COR-L47 (cell line): Measurements from ENCODE around the gene NAA80.
A peak's percentile ranks its signal among the peaks of the same experiment; 100 is the strongest.
"Not testable (repeated sequence)": the region's sequence is repeated elsewhere in the genome, so short reads cannot be mapped to it uniquely, and the experiment has no call there.

Experiments
- DNase-seq: peaks from one replicate; lab custom pipeline; 2025; lab: John Stamatoyannopoulos, UW

Gene NAA80

DNA sequence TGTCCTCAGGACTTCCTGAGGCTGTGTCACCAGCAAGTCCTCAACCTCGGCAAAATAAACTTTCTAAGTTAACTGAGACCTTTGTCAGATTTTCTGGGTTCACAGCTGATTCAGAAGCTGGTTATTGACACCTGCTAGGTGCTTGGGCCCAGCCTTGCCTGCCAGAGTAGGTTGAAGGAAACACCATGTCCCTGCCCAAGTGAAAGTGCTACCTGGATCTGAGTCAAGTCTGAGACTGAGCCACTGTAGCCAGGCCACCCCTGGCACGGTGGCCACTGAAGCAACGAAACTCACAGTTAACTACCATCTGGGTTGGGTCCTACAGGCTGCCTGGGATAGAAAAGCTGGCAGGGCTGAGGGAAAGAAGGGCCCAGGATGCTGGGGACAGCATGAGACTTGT, 15.1 kb upstream of the NAA80 start:
- DNase-seq: no peak

DNA sequence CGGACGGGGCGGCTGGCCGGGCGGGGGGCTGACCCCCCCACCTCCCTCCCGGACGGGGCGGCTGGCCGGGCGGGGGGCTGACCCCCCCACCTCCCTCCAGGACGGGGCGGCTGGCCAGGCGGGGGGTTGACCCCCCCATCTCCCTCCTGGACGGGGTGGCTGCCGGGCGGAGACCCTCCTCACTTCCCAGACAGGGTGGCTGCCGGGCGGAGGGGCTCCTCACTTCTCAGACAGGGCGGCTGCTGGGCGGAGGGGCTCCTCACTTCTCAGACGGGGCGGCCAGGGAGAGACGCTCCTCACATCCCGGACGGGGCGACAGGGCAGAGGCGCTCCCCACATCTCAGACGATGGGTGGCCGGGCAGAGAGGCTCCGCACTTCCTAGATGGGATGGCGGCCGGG, 12.8 kb upstream of the NAA80 start:
- not testable (repeated sequence) for DNase-seq

DNA sequence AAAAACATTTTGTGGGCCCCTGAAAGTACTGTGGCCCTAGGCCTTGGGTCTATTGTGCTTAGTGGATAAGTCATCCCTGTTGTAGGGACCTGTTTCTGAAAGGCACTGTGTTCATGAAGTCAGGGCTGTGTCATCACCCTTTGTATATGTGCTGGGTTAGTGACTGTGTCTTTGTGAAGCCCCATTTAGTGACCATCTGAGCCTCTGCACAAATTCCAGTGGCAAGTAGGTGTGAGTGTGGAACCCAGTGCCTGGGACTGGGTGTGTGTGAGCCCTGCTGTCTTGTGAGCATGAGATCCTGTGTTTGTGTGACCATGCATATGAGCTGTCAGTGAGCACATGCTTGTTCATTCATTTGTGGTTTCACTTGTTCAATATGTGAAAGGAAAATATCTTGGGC, 5.4 kb upstream of the NAA80 start:
- DNase-seq: no peak

DNA sequence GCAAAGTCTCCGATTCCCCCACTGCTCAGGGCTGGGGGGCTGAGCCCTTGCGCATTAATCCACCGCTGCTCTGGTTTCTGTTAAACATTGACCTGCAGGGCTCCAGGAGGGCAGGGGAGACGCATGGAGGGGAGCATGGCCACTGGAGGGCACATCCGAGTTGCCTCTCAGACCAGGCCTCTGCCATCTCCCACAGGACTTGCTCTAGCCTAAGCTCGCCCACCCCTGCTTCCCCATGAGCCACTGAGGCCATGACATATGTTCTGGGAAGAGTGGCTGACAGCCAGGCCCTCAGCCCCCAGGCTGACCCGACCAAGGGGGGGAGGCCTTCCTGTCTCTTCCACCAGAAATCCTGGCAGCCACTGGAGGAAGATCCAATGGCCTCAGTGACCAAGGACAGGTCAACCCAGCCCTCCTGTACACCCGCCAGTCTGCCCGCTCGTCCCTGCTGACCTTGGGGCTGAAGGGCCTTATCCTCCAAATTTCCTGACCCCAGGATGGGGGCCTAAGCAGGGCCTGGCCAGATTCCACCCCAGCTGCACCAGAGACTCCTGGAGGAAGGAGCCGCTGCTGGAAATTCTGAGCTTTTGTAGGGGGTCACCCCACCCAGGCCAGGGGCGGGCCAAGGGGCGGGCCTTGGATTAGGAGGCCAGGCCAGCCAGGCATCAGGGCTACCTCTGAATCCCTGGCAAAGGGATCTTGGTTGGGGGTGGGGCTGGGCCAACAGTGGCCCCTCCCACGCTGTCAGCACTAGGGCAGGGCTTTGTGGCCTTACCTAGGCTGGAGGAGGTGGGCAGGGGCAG, 4.0 kb upstream of the NAA80 start, which contains the start of gene HYAL1:
HYAL1 (minus strand) TSS at position 562 of the 803 bp plus-strand sequence. CDS start 618 bp downstream, outside the sequence.
- no peak for DNase-seq

DNA sequence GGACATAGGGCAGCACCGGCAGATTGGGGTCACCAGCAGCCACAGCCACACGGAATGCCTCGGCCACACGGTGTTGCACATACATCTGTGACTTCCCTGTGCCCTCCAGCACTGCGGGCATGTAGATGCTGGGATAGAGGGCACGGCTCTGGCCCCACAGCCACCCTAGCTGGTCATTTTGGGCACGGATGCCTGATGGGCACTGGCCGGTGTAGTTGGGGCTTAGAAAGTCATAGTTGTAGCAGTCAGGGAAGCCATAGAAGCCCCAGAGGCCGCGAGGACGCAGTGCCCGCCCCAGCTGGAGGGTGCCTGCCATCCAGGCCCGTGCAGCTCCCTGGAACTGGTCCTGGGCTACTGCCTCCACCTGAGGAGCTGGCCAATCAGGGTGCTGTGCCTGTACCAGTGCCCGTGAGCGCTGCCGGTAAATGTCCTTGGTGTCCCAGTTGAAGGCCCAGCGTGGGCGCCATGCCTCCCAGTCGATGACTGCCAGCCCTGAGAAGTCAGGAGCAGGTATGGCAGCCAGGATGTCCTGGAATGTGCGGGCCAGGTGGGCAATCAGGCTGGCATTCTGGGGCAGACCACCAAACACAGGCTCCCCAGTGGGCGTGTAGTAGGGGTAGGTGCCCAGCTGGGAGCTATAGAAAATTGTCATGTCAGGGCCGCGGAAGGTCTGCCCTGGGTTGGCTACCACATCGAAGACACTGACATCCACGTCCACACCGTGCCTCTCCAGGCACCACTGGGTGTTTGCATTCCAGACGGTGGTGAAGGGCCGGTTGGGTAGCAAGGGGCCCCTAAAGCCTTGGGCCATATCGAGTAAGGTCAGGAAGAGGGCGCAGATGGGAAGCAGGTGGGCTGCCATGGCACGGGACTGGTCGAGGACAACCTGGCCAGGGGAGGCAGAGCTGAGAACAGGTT, 3.1 kb upstream of the NAA80 start:
- no peak for DNase-seq

DNA sequence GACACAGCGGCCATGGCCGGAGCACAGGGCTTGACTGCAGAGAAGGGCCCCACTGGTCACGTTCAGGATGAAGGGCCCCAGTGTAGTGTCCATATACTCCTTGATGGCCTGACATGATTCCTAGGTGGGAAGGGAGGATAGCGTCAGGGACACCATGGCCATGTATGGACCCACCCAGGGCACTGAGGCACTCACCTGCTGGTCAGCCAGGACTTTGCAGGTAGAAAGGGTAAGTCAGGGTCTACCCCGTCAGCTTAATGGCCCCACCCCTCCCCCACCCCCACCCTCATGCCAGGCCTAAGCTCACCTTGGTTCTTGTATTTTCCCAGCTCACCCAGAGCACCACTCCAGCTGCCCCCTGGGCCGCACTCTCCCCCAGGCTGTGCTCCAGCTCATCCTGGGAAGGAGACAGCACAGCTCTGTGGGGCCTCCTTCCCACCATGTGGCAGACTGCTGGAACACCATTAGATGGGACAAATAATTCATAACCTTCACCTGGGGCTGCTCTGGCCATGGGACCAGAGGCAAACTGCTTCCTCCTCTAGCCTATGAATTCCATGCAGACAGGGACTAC, 1.6 kb upstream of the NAA80 start:
- DNase-seq: no peak

DNA sequence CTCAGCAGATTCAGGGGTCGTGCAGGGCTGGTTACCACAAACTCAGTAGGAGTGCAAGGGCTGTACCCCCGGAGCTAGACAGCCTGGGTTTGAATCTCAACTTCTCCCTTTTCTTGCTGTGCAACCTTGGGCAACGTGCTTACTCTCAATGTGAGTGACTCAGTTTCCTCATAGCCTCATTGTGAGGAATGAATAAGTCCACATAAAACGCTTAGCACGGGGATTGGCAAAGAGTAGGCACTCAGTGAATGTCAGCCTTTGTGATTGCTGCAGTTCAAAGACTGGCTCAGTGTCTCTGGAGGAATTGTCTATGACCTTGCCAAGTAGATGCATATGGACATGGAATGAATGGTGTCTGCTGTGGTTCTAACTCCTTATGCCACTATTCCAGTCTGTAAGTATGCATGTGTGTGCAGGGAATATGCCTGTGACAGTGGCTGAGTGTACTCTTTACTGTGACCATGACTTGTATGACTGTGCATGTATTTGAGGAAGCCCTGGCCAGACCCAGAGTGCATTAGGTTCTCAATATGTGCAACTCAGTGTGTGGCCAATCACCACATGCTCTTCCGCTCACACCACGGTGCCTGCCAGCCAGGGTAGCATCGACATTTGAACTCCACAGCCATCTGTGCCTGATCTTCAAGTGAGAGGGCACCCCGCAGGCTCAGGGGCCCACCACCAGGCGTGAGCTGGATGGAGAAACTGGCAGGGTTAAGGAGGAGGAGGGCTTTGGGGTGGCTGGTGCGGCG, 900 bp upstream of the NAA80 start:
- DNase-seq: no peak

DNA sequence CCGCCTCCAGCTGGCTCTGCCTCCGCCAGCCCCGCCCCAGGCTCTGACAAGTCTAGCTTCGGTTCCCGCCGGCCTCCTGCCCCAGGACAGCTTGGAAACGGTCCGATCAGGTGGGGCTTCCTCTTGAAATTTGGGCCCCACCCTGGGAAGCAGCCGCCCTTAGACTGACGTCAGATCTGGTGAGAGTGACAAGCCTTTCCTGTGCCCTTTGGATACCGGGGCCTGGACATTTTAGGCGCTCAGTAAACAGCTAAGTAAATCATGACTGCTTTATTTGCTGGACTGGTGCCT, 378 bp upstream of the NAA80 start:
- no peak for DNase-seq

DNA sequence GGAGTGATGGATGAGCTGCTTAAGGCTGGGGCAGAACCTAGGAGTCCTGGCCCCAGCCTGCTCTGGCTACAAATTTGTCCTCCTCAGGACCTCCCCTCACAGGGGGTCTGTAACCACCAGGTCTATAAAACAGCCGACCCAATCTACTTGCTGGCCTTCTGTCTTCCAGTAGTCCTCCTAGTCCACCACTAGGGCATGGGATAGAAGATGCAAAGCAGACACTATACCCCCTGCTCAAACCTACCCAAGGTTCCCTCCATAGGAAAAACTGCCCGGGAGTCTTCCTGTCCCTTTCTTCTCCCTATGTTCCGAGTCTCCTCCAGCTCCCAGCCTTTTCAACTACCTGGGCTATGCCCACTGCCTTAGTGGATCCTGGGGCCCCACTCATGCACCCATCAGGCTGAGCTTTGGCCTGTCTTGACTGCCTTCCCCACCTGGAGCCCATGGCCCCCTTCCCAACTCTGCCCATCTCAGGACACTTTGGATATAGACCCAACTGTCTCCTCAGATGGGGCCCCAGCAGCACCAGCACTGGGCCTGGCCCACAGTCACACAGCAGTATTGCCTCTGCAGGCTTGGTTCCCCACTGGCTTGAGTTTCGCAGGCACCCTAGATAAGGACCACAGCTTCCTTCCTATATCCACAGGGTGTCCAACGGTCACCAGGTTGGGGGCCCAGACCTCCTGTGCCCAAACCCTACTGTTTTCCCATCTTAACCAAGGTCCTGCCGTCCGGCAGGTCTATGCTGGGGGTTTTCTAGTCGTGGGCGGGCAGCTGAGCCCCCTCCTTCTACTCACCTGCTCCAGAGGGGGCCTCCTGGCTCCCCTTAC, 1.1 kb downstream of the NAA80 start:
- no peak for DNase-seq

DNA sequence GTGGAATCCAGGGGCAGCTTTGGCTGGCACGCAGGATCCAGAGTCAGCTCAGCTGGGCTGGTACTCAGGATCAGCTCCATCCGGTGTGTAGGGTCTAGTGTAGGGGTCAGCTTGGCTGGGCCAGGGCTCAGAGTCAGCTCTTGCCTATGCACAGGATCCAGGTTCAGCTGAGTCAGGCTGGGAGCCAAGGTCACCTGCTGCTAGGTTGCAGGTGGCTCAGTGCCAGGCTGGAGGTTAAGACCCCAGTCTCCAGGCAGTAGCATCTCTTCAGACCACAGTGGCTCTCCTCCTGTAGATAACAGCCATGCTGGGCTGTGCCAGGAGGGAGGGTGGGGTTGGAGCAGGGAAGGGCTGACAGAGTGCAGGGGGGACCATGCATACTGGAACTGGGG, 1.8 kb downstream of the NAA80 start:
- no peak for DNase-seq

DNA sequence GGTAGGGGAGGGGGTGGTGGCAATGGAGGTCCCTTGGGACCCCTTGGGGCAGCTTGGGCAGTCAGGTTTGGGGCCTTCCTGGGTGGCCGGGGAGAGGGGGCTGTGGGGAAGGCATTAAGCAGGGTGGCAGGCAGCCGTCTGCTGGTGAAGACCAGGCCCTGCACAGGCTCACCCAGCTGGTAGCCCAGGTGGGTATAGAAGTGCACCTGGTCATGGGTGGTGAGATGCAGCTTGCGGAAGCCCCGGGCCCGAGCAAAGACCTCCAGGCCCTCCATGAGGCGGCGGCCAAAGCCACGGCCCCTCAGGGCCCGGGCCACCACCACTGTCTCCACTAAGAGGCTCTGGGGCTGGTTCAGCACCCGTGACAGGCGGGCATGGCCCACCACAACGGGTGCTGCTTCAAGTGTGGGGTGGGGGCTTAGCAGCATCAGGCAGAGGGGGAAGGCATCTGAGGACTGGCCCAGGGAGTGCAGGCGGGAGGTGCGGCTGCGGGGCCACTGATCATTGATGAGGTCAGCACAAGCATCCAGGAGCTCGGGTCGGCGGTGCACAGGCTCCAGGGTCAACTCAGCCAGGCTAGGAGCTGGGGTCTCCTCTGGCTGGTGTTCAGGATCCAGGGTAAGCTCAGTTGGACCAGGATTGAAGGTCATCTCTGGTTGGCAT, 2.4 kb downstream of the NAA80 start:
- no peak for DNase-seq

DNA sequence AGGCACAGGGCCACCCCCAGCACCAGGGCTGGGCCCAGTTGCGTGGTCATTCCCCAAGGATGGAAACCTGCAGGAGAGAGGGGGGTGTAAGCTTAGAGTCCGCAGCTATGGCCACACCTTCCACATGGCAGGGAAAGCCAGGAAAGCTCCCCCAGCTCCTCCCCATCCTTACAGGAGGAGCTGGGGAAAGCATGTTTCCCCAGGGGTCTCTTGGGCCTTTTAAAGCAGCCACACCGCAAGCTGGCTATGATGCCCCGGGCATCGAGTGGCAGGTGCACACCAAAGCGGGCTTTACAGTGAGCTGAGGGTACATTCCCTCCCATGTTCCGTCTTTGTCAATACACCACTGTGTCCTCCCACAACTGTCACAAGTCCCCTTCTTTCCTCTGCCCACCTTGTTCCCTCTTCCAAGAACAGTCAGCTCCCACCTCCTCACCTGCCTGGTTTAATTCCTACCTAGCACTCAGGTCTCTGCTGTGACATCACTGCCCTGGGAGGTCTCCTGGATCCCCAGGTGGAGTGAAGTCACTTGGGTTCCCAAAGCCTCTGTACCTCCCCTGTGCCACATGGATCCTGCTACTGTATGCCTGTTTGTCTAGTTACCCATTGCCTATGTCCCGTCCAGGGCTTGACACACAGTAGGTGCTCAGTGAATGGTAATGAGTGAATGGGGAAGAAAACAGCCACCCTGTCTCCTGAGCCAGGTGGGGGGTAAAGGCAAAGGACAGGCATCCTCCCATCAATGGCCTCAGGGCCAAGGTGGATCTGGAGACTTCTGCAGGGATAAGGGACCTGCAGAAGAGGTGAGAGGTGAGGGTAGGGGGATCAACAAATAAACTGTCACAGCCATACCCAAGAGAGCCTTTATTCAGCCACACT, 3.4 kb downstream of the NAA80 start:
- no peak for DNase-seq

DNA sequence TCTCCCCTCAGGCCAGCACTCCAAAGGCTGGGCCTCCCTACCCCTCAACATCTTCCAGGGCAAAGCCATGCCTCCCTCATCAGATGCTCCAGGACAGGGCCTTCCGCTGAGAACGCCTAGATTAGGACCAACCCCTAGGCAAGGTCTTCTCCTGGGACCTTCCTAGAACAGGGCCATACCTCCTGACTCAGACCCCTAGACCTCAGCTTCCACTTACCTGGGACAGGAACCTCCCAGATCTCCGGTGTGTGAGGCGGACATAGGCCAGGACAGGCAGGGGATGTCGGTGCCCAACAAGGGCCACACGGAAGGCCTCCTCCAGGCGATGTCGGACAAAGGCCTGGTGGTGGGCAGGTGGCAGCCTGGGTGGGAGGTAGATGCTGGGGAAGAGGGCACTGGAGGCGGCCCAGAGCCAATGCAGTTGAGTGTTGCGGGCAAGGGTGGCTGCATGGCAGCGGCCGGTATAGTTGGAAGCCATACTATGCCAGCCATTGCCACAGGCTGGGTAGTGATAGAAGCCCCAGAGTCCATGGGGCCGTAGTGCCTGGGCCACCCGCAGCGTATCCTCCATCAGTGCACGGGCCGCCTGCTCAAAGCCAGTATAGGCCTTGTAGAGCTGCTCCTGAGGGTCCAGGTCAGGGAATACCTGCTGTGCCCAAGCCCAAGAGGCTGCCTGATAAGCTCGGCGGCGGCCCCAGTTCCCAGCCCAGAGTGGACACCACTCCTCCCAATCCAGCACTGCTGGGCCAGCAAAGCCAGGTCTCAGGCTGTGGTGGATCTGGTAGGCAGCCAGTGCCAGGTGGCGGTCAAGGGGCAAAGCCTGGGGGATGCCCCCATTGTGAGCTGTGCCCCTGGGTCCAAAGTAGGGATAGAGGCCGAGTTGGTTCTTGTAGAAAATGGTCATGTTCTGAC, 4.5 kb downstream of the NAA80 start:
- DNase-seq: no peak

DNA sequence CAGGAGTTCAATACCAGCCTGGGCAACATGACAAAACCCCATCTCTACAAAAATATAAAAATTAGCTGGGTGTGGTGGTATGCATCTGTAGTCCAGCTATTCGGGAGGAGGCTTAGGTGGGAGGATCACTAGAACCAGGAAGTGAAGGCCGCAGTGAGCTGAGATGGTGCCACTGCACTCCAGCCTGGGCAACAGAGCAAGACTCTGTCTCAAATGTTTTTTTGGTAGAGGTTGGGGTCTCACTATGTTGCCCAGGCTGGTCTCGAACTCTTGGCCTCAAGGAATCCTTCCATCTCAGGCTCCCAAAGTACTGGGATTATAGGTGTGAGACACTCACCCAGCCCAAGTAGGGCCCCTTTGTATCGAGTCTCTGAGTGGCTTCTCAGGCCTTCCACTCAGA, 5.1 kb downstream of the NAA80 start:
- no peak for DNase-seq

DNA sequence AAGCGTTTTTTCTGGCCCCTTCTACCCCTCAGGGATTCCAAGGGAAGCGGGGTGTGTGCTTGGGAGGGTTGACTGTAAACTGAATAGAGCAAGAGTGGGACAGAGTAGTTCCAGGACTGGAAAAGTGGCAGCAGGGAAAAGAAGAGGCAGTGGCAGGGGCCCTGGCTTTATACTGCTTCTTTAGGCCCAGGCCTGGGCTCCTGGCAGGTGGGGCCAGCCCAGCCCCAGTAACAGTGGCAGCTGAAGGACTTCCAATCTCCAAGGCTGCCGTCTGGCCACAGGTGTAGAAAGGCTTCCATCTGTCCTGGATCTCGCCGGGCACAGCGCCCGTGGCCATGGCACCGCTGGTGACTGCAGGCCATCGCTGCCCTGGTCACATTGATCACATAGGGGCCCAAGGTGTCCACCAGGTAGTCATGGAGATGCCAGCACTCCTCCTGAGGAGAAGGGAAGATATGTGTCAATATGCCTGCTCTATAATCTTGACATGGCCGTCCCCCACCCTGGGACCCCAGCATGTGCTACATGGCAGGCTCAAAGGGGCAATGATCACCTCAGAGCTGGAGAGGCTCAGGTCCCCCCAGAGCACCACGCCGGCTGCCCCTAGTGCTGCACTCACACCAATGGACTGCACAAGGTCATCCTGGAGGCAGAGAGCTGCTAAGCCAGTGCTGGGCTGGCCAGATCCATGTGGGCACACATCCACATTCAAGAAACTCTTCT, 6.0 kb downstream of the NAA80 start:
- DNase-seq: no peak

DNA sequence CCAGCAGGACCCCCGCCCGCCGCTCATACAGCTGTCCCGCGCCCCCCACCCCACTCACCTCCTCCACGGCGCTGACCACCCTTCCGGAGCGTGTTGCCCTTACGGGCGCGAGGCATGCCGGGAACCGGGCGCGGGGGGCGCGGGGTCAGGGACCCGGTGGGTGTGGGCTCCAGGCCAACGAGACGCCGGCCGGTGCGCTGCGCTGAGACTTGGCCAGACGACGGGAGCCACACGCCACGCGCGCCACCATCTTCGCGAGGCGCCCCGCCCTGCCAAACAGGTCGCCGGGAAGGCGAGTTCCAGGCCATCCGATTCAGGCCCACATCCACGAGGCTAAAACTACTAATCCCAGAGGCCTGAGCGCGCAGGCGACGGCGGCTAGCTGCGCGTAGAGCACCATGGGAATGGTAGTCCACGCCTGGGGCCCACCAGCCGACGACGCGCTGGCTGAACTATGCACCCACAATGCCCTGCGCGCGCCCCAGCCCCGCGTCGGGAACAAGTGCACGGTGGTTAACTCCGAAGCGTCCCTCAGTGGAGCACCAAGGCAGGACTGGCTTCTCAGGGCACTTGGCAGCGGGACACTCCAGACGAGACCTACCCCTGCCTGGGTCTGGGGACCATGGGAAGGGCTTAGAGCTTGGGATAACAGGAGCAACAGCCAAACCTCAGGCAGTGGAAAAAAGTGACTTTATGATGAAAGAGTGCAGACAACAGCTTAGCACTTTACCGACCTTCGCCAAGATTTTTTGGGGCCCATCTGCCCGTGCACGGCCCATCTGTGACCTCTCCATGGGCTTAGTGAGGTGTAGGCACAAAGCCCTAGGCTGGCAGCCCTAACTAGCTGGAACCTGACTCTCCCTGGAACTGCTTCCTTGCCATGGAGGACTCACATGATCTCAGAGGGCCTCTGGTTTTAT, 6.8 kb downstream of the NAA80 start, which contains the start of gene IFRD2:
IFRD2 (minus strand) TSS at position 271 of the 920 bp plus-strand sequence; CDS start at position 116, 155 bp downstream.
- peak; percentile 91 for DNase-seq

DNA sequence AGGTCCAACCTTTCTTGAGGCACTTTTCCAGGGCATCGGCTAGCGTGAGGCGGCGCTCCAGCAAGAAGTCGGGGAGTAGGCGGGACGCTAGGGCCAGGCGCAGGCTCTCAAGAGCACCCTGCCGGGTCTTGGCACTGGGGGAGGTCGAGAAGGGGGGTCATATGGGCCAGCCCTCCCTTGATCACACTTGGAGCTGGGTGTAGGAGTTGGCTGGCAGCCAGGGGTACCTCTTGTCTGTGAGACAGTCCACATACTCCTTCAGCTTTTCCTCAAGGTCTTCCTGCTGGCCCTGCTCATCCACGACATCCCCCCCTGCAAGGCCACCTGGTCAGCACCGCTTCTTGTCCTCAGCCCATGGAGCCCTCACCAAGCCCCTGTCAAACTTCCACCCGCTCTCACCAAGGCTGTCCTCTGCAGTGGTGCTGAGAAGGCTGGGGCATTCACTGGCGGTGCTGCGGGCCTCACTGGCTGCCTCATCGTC, 9.0 kb downstream of the NAA80 start:
- no peak for DNase-seq
